Measurements from ENCODE around the gene SLC25A45.

The SLC25A45 gene

GRCh38 chr11:65403607-65404121 is 21.2 kb upstream of the SLC25A45 start:
- DNase-seq = peak in 1 of 2 donors; percentile 16

- no peak for DNase-seq
These were observed 20.3 kb upstream of the SLC25A45 start for GRCh38 chr11:65402790-65403189.

GRCh38 chr11:65401803-65402248 is 19.4 kb upstream of the SLC25A45 start:
- DNase-seq = no peak

GRCh38 chr11:65401073-65401802 is 18.8 kb upstream of the SLC25A45 start:
- no peak for DNase-seq

GRCh38 chr11:65400307-65401072 is 18.0 kb upstream of the SLC25A45 start:
- no peak for DNase-seq

GRCh38 chr11:65399845-65400244 is 17.4 kb upstream of the SLC25A45 start:
- DNase-seq = no peak

- no peak for DNase-seq
These were observed 16.8 kb upstream of the SLC25A45 start for GRCh38 chr11:65399249-65399648.

- no peak for DNase-seq
These were observed 16.0 kb upstream of the SLC25A45 start for GRCh38 chr11:65398362-65398910.

GRCh38 chr11:65396769-65397745 is 14.6 kb upstream of the SLC25A45 start:
- DNase-seq = no peak

- no peak for DNase-seq
These were observed 13.6 kb upstream of the SLC25A45 start for GRCh38 chr11:65395961-65396530.

GRCh38 chr11:65394125-65394536 is 11.7 kb upstream of the SLC25A45 start:
- no peak for DNase-seq

- no peak for DNase-seq
These were observed 11.2 kb upstream of the SLC25A45 start for GRCh38 chr11:65393513-65394079.

- DNase-seq = no peak
These were observed 10.5 kb upstream of the SLC25A45 start for GRCh38 chr11:65392899-65393298.

- DNase-seq = no peak
These were observed 9.9 kb upstream of the SLC25A45 start for GRCh38 chr11:65392186-65392829.

- DNase-seq = no peak
These were observed 8.6 kb upstream of the SLC25A45 start for GRCh38 chr11:65390996-65391395.

- no peak for DNase-seq
These were observed 7.9 kb upstream of the SLC25A45 start for GRCh38 chr11:65390099-65390941.

GRCh38 chr11:65389294-65389980 is 7.0 kb upstream of the SLC25A45 start:
- DNase-seq = no peak

GRCh38 chr11:65388731-65389130 is 6.3 kb upstream of the SLC25A45 start:
- no peak for DNase-seq
